HepG2 (cell line): ENCODE results near the gene FUZ. TPM values are rescaled to one million over a fixed set of nuclear protein-coding genes. Genes with fewer than 3 reads are reported as not detected.

Experiments
- CEBPZ ChIP-seq: IDR thresholded peaks from 2 replicates; pipeline ENCODE4 v1.6.1; 2012; ENCODE audit warnings: low read length, improper control_type of control experiment
- DMAP1 ChIP-seq: IDR thresholded peaks from 2 replicates; pipeline ENCODE4 v1.6.1; 2016
- DZIP1 ChIP-seq: sonication (generic); formaldehyde crosslinking; IDR thresholded peaks from 2 replicates; pipeline ENCODE4 v1.5.0; 2020; ENCODE audit warnings: mild to moderate bottlenecking, missing genetic modification reagents
- GABPB1 ChIP-seq: IDR thresholded peaks from 2 replicates; pipeline ENCODE4 v1.6.1; 2016; ENCODE audit warnings: mild to moderate bottlenecking, missing genetic modification reagents, moderate library complexity, missing compliant biosample characterization
- MED13 ChIP-seq: sonication (generic); formaldehyde crosslinking; IDR thresholded peaks from 2 replicates; pipeline ENCODE4 v1.5.0; 2020; ENCODE audit warnings: missing genetic modification reagents
- NCOA5 ChIP-seq: sonication (generic); formaldehyde crosslinking; IDR thresholded peaks from 2 replicates; pipeline ENCODE4 v1.4.0; 2020; ENCODE audit warnings: missing genetic modification reagents
- NFAT5 ChIP-seq: sonication (generic); formaldehyde crosslinking; IDR thresholded peaks from 2 replicates; pipeline ENCODE4 v1.4.0; 2020; ENCODE audit warnings: missing genetic modification reagents
- PBX2 ChIP-seq: IDR thresholded peaks from 2 replicates; pipeline ENCODE4 v1.6.1; 2016; ENCODE audit warnings: control low read depth
- RXRB ChIP-seq: IDR thresholded peaks from 2 replicates; pipeline ENCODE4 v1.6.1; 2016; ENCODE audit warnings: borderline replicate concordance, missing genetic modification reagents, missing compliant biosample characterization
- ZBTB44 ChIP-seq: sonication (generic); formaldehyde crosslinking; IDR thresholded peaks from 2 replicates; pipeline ENCODE4 v1.4.0; 2020; ENCODE audit warnings: missing genetic modification reagents
- ZNF121 ChIP-seq: sonication (generic); formaldehyde crosslinking; IDR thresholded peaks from 2 replicates; pipeline ENCODE4 v1.5.0; 2020; ENCODE audit warnings: mild to moderate bottlenecking, missing genetic modification reagents
- ZNF547 ChIP-seq: sonication (generic); formaldehyde crosslinking; IDR thresholded peaks from 2 replicates; pipeline ENCODE4 v1.5.1; 2020; ENCODE audit warnings: mild to moderate bottlenecking, missing genetic modification reagents
- ZNF678 ChIP-seq: sonication (generic); formaldehyde crosslinking; IDR thresholded peaks from 2 replicates; pipeline ENCODE4 v1.4.0; 2020; ENCODE audit warnings: mild to moderate bottlenecking, missing genetic modification reagents
- ZNF709 ChIP-seq: sonication (generic); formaldehyde crosslinking; IDR thresholded peaks from 2 replicates; pipeline ENCODE4 v1.5.0; 2020; ENCODE audit warnings: mild to moderate bottlenecking, missing genetic modification reagents
- ZNF720 ChIP-seq: sonication (generic); formaldehyde crosslinking; IDR thresholded peaks from 2 replicates; pipeline ENCODE4 v1.4.0; 2020; ENCODE audit warnings: missing genetic modification reagents
- polyA plus RNA-seq, 8 experiments: library from polyadenylated mRNA; depleted of rRNA in 3 of 8; stranded (reverse) in 7 of 8; unstranded in 1 of 8; fragments of >200 nt; fragmentation: Illumina TruSeq in 4 of 8; extraction: Trizol in 4 of 8; gene quantifications; 2 replicates each; pipeline versions ENCODE4 v1.2.1 to v1.2.3, GENCODE V29; 2011 to 2016; ENCODE audit warnings: low read depth in 4 of 8, missing spikeins in 1 of 8, mixed read lengths in 1 of 8; ENCODE audit not compliant: insufficient read depth in 1 of 8
- total RNA-seq, 5 experiments: library from RNA; depleted of rRNA; stranded (reverse); fragments of >200 nt; fragmentation: Illumina TruSeq; extraction: Trizol; gene quantifications; 2 replicates each; pipeline ENCODE4 v1.2.3, GENCODE V29; 2016; ENCODE audit warnings: low read depth in 1 of 5

Gene FUZ
- total and polyA plus RNA-seq, 2 of the 13 experiments (the other 11 are each of a cell fraction or from before 2014, with no cell fraction given): 0.08 TPM; not detected in 1

GRCh38 chr19:49850487-49851342 is 37.6 kb upstream of the FUZ start, which contains the start of gene PTOV1 (continued):
- TF ChIP-seq ZBTB44 (CRISPR knock-in tag) (no peak), ZNF709 (CRISPR knock-in tag) (no peak), GABPB1 (peak; percentile 79; the same call in 1 of the 2 replicates), DZIP1 (no peak), PBX2 (no peak), NFAT5 (CRISPR knock-in tag) (no peak), ZNF547 (CRISPR knock-in tag) (peak; percentile 90; the same call in 1 of the 2 replicates), DMAP1 (peak; percentile 88), MED13 (CRISPR knock-in tag) (no peak), NCOA5 (CRISPR knock-in tag) (no peak), CEBPZ (no peak), ZNF678 (CRISPR knock-in tag) (no peak), RXRB (CRISPR knock-in tag) (no peak; the same call in 1 of the 2 replicates), ZNF121 (0 out of 2 replicates have a peak, but pooled peaks have one; percentile 10), ZNF720 (CRISPR knock-in tag) (no peak)
